ENCODE measurements around the gene APOM. TPM values are rescaled to one million over a fixed set of nuclear protein-coding genes. Genes with fewer than 3 reads are reported as not detected.

APOM gene
- total and polyA plus RNA-seq, 4 experiments from 2014 or later, result 1.3 to 5.2 (median 3.2) TPM

- peaks cover 15 to 35% (median 28%) of the 10 kb centered on the region in 4 donors for H3K4me1 Mint-ChIP-seq
- Histone ChIP-seq H3K4me1 (ENCODE audit: insufficient read depth, low read length) (peaks cover 27% of the 10 kb centered on the region), H3K27me3 (ENCODE audit: insufficient read depth, low read length) (no peaks in the 10 kb centered on the region), H3K4me3 (ENCODE audit: low read length in 2 of 2) (no peak within 1 kb of the TSS), H3K9me3 (ENCODE audit: control insufficient read depth in 1 of 2, low read length in 2 of 2) (no peaks in the 10 kb centered on the region), H3K27ac (ENCODE audit: low read depth, low read length) (no peak within 1 kb of the TSS), H3K36me3 (ENCODE audit: insufficient read depth, low read length) (no peaks in the 10 kb centered on the region)
- peaks cover 0 to 5% (median 0%) of the 10 kb centered on the region in 8 donors for H3K9me3 Mint-ChIP-seq
- CTCF ChIA-PET (ENCODE audit: partially characterized antibody), result no interaction called here
- H3K4me3 Mint-ChIP-seq, result no peak within 1 kb of the TSS
- no peak for DNase-seq
- intact Hi-C loops (cut with micrococcal nuclease), result no loop called here
- POLR2A ChIA-PET (ENCODE audit: partially characterized antibody), result no interaction called here
- H3K27ac Mint-ChIP-seq, result peak within 1 kb of the TSS in 2 of 7 donors; percentile 42 to 48
- peaks cover 0 to 13% of the 10 kb centered on the region in 2 donors for H3K36me3 Mint-ChIP-seq
- no peaks in the 10 kb centered on the region for H3K27me3 Mint-ChIP-seq
Measured at GRCh38 chr6:31706599-31706998, 50.9 kb downstream of the APOM start, which contains the start of gene LY6G6F. Gene LY6G6F, plus strand, starts transcription at chr6:31706866. Its CDS starts 41 bp downstream, at chr6:31706907.

GRCh38 chr6:31707701-31708100 is 52.0 kb downstream of the APOM start:
- peaks cover 0 to under 1% (median 0%) of the 10 kb centered on the region in 8 donors for H3K9me3 Mint-ChIP-seq
- no peak overlapping the region for H3K27ac ChIP-seq (ENCODE audit: low read depth, low read length)
- no peaks in the 10 kb centered on the region for H3K27me3 ChIP-seq (ENCODE audit: insufficient read depth, low read length)
- H3K9me3 ChIP-seq (ENCODE audit: control insufficient read depth in 1 of 2, low read length in 2 of 2), result no peaks in the 10 kb centered on the region
- H3K27ac Mint-ChIP-seq, result no peak overlapping the region
- ChIA-PET CTCF (ENCODE audit: partially characterized antibody) (no interaction called here), POLR2A (ENCODE audit: partially characterized antibody) (no interaction called here)
- H3K27me3 Mint-ChIP-seq, result peaks cover 0 to under 1% of the 10 kb centered on the region in 2 donors
- H3K36me3 ChIP-seq (ENCODE audit: insufficient read depth, low read length), result no peaks in the 10 kb centered on the region
- no peak overlapping the region for H3K4me3 Mint-ChIP-seq
- H3K4me1 ChIP-seq (ENCODE audit: insufficient read depth, low read length), result peaks cover 19% of the 10 kb centered on the region
- no peak overlapping the region for H3K4me3 ChIP-seq (ENCODE audit: low read length in 2 of 2)
- no peak for DNase-seq
- peaks cover 8 to 29% (median 20%) of the 10 kb centered on the region in 4 donors for H3K4me1 Mint-ChIP-seq
- intact Hi-C loops (cut with micrococcal nuclease), result no loop called here
- H3K36me3 Mint-ChIP-seq, result peaks cover 0 to 4% of the 10 kb centered on the region in 2 donors

Small RNA genes within 50 kb of the gene (microRNA-seq; reads per million reads assigned to microRNA genes)
- not detected for gene MIR4646 (ENCODE audit: borderline microRNAs expressed, borderline number of aligned reads, borderline replicate concordance)
- gene MIR6832 (ENCODE audit: borderline microRNAs expressed, borderline number of aligned reads, borderline replicate concordance), result not detected

Other genes starting within 250 kb of the APOM start
Only the 30 nearest of the 37 such genes appear.
- gene MICB, start 157.7 kb upstream of the APOM start, total RNA-seq, result 10 to 100 TPM; 21.4 to 26.3 TPM
- gene MICB, start 157.7 kb upstream of the APOM start, polyA plus RNA-seq, result 10 to 100 TPM in 1 of 2 donors, 1 to 10 TPM in 1; 8.0 to 11.5 TPM
- not detected for gene MCCD1, start 126.9 kb upstream of the APOM start, total RNA-seq
- gene MCCD1, start 126.9 kb upstream of the APOM start, polyA plus RNA-seq, result not detected
- 100 to 1,000 TPM; 729 to 737 TPM for gene DDX39B, start 113.9 kb upstream of the APOM start, total RNA-seq
- 10 to 100 TPM; 65.6 to 94.3 TPM for gene DDX39B, start 113.9 kb upstream of the APOM start, polyA plus RNA-seq
- gene ATP6V1G2, start 109.3 kb upstream of the APOM start, total RNA-seq, result 1 to 10 TPM; 6.0 to 7.2 TPM
- under 1 TPM; 0.84 to 1.00 TPM for gene ATP6V1G2, start 109.3 kb upstream of the APOM start, polyA plus RNA-seq
- gene NFKBIL1, start 108.3 kb upstream of the APOM start, total RNA-seq, result 10 to 100 TPM in 1 of 2 experiments, 1 to 10 TPM in 1; 9.8 to 13.3 TPM
- 1 to 10 TPM; 5.7 to 7.4 TPM for gene NFKBIL1, start 108.3 kb upstream of the APOM start, polyA plus RNA-seq
- gene LTA, start 83.6 kb upstream of the APOM start, total RNA-seq, result 10 to 100 TPM; 17.3 to 17.5 TPM
- gene LTA, start 83.6 kb upstream of the APOM start, polyA plus RNA-seq, result 10 to 100 TPM; 27.7 to 31.1 TPM
- gene TNF, start 80.3 kb upstream of the APOM start, total RNA-seq, result 10 to 100 TPM; 25.0 to 28.2 TPM
- 10 to 100 TPM in 1 of 2 donors, 1 to 10 TPM in 1; 3.9 to 10.1 TPM for gene TNF, start 80.3 kb upstream of the APOM start, polyA plus RNA-seq
- 100 to 1,000 TPM; 802 to 835 TPM for gene LTB, start 73.5 kb upstream of the APOM start, total RNA-seq
- 1,000 to 10,000 TPM; 2,431 to 3,276 TPM for gene LTB, start 73.5 kb upstream of the APOM start, polyA plus RNA-seq
- 10 to 100 TPM; 13.6 to 20.3 TPM for gene LST1, start 69.6 kb upstream of the APOM start, total RNA-seq
- 10 to 100 TPM; 30.4 to 34.8 TPM for gene LST1, start 69.6 kb upstream of the APOM start, polyA plus RNA-seq
- gene NCR3, start 62.9 kb upstream of the APOM start, total RNA-seq, result 1 to 10 TPM; 3.0 to 4.6 TPM
- gene NCR3, start 62.9 kb upstream of the APOM start, polyA plus RNA-seq, result 10 to 100 TPM; 28.4 to 28.7 TPM
- 1 to 10 TPM; 5.2 to 7.4 TPM for gene AIF1, start 40.7 kb upstream of the APOM start, total RNA-seq
- gene AIF1, start 40.7 kb upstream of the APOM start, polyA plus RNA-seq, result 10 to 100 TPM; 10.8 to 11.0 TPM
- gene PRRC2A, start 35.2 kb upstream of the APOM start, total RNA-seq, result 100 to 1,000 TPM; 214 to 218 TPM
- gene PRRC2A, start 35.2 kb upstream of the APOM start, polyA plus RNA-seq, result 10 to 100 TPM in 1 of 2 donors, under 1 TPM in 1; 0.09 to 12.1 TPM
- gene BAG6, start 3.2 kb upstream of the APOM start, total RNA-seq, result 100 to 1,000 TPM; 296 to 325 TPM
- 10 to 100 TPM; 12.0 to 23.1 TPM for gene BAG6, start 3.2 kb upstream of the APOM start, polyA plus RNA-seq
- 10 to 100 TPM; 37.5 to 39.9 TPM for gene C6orf47, start 4.9 kb downstream of the APOM start, total RNA-seq
- 10 to 100 TPM; 15.8 to 29.7 TPM for gene C6orf47, start 4.9 kb downstream of the APOM start, polyA plus RNA-seq
- 10 to 100 TPM; 25.1 to 25.5 TPM for gene GPANK1, start 9.1 kb downstream of the APOM start, total RNA-seq
- 10 to 100 TPM; 16.7 to 19.5 TPM for gene GPANK1, start 9.1 kb downstream of the APOM start, polyA plus RNA-seq
- 100 to 1,000 TPM; 141 to 148 TPM for gene CSNK2B, start 10.2 kb downstream of the APOM start, total RNA-seq
- gene CSNK2B, start 10.2 kb downstream of the APOM start, polyA plus RNA-seq, result 100 to 1,000 TPM; 183 to 232 TPM
- gene LY6G5B, start 14.1 kb downstream of the APOM start, total RNA-seq, result 10 to 100 TPM; 39.3 to 39.8 TPM
- gene LY6G5B, start 14.1 kb downstream of the APOM start, polyA plus RNA-seq, result under 1 TPM in 1 of 2 donors, not detected in 1; 0.98 TPM
- gene LY6G5C, start 25.2 kb downstream of the APOM start, total RNA-seq, result 1 to 10 TPM; 4.4 to 4.5 TPM
- gene LY6G5C, start 25.2 kb downstream of the APOM start, polyA plus RNA-seq, result 10 to 100 TPM in 1 of 2 donors, 1 to 10 TPM in 1; 8.9 to 11.8 TPM
- gene ABHD16A, start 47.4 kb downstream of the APOM start, total RNA-seq, result 10 to 100 TPM; 66.0 to 69.2 TPM
- 10 to 100 TPM; 35.9 to 46.8 TPM for gene ABHD16A, start 47.4 kb downstream of the APOM start, polyA plus RNA-seq
- gene LY6G6F, start 51.0 kb downstream of the APOM start, total RNA-seq, result not detected
- gene LY6G6F, start 51.0 kb downstream of the APOM start, polyA plus RNA-seq, result not detected
- not detected for gene LY6G6D, start 59.5 kb downstream of the APOM start, total RNA-seq
- gene LY6G6D, start 59.5 kb downstream of the APOM start, polyA plus RNA-seq, result not detected
- gene LY6G6C, start 65.9 kb downstream of the APOM start, total RNA-seq, result not detected
- not detected for gene LY6G6C, start 65.9 kb downstream of the APOM start, polyA plus RNA-seq
- gene MPIG6B, start 67.5 kb downstream of the APOM start, total RNA-seq, result not detected
- gene MPIG6B, start 67.5 kb downstream of the APOM start, polyA plus RNA-seq, result not detected
- 1 to 10 TPM; 5.4 to 7.4 TPM for gene DDAH2, start 73.4 kb downstream of the APOM start, total RNA-seq
- 10 to 100 TPM; 16.4 to 19.8 TPM for gene DDAH2, start 73.4 kb downstream of the APOM start, polyA plus RNA-seq
- gene CLIC1, start 80.6 kb downstream of the APOM start, total RNA-seq, result 10 to 100 TPM; 91.0 to 98.3 TPM
- gene CLIC1, start 80.6 kb downstream of the APOM start, polyA plus RNA-seq, result 100 to 1,000 TPM; 462 to 601 TPM
- gene MSH5, start 84.1 kb downstream of the APOM start, total RNA-seq, result 10 to 100 TPM; 11.4 to 12.1 TPM
- 1 to 10 TPM in 1 of 2 donors, under 1 TPM in 1; 0.95 to 3.2 TPM for gene MSH5, start 84.1 kb downstream of the APOM start, polyA plus RNA-seq
- gene SAPCD1, start 106.8 kb downstream of the APOM start, total RNA-seq, result 1 to 10 TPM; 2.7 to 3.7 TPM
- gene SAPCD1, start 106.8 kb downstream of the APOM start, polyA plus RNA-seq, result under 1 TPM in 1 of 2 donors, not detected in 1; 0.89 TPM
- 1 to 10 TPM; 1.0 to 1.7 TPM for gene VWA7, start 121.4 kb downstream of the APOM start, total RNA-seq
- gene VWA7, start 121.4 kb downstream of the APOM start, polyA plus RNA-seq, result 1 to 10 TPM in 1 of 2 donors, under 1 TPM in 1; 1.00 to 2.5 TPM
- gene VARS1, start 139.9 kb downstream of the APOM start, total RNA-seq, result 10 to 100 TPM; 39.6 to 46.8 TPM
- gene VARS1, start 139.9 kb downstream of the APOM start, polyA plus RNA-seq, result 10 to 100 TPM; 43.4 to 45.9 TPM
- 10 to 100 TPM; 30.0 to 34.6 TPM for gene LSM2, start 151.1 kb downstream of the APOM start, total RNA-seq
- 10 to 100 TPM; 67.4 to 80.4 TPM for gene LSM2, start 151.1 kb downstream of the APOM start, polyA plus RNA-seq

Measured in CD4-positive, alpha-beta memory T cell (primary cell).